EL (cell line): ENCODE results near the gene CXCL16.
"Not testable (repeated sequence)": the region's sequence is repeated elsewhere in the genome, so short reads cannot be mapped to it uniquely, and the experiment has no call there.

ENCODE experiments used
- DNase-seq: peaks from one replicate; pipeline ENCODE4 v3.0.0-alpha.2; 2016

Gene CXCL16

GRCh38 chr17:4690745-4691144 is 49.0 kb downstream of the CXCL16 start:
- no peak for DNase-seq

GRCh38 chr17:4689872-4690271 is 49.9 kb downstream of the CXCL16 start:
- not testable (repeated sequence) for DNase-seq

GRCh38 chr17:4683739-4684138 is 56.0 kb downstream of the CXCL16 start:
- DNase-seq, result not testable (repeated sequence)
